B cell (primary cell): Measurements from ENCODE around the gene GAD1. TPM values are rescaled to one million over a fixed set of nuclear protein-coding genes. Genes with fewer than 3 reads are reported as not detected.

ENCODE experiments used
- ATAC-seq: fragments of 200-7000 bp; cut with Tn5 transposase; one replicate; pipeline ENCODE4 v1.10.0; 2021; ENCODE audit warnings: low read depth, mild to moderate bottlenecking, moderate number of reproducible peaks, moderate library complexity
- CTCF ChIA-PET: fragments of 350-600 bp; sonication (Branson Sonifier 250); formaldehyde crosslinking; loops from one replicate; lab custom pipeline; 2021; ENCODE audit warnings: antibody characterized with exemption, inconsistent platforms; lab: Charles Lee
- POLR2A ChIA-PET: fragments of 350-600 bp; sonication (Branson Sonifier 250); formaldehyde crosslinking; loops from one replicate; lab custom pipeline; 2021; ENCODE audit warnings: antibody characterized with exemption; lab: Charles Lee
- DNase-seq: peaks from one replicate; pipeline ENCODE4 v3.0.0; 2013
- H2AFZ ChIP-seq: 2 replicates; pipeline ENCODE4 v1.6.1; 2012; ENCODE audit warnings: mild to moderate bottlenecking, low read depth, low read length; ENCODE audit not compliant: insufficient read depth, poor library complexity, severe bottlenecking
- H3K27ac ChIP-seq, 2 donors: 1 replicate in 1 of 2; 2 replicates in 1 of 2; pipeline ENCODE4 v1.5.1; 2012 to 2013; ENCODE audit warnings: low read length in 2 of 2, mild to moderate bottlenecking in 2 of 2, moderate library complexity in 1 of 2
- H3K27me3 ChIP-seq, 4 experiments: fragments of 200-600 bp in 1 of 4; sonication (generic) in 1 of 4; replicated peaks in 1 of 4; 1 replicate in 2 of 4; 2 replicates in 2 of 4; pipeline versions ENCODE4 v1.6.1 to v1.7.0; 2013 to 2016; ENCODE audit warnings: low read length in 3 of 4, mild to moderate bottlenecking in 2 of 4, mixed read lengths in 1 of 4, moderate library complexity in 1 of 4; ENCODE audit not compliant: insufficient read depth in 4 of 4, control insufficient read depth in 3 of 4; ENCODE audit errors: control extremely low read depth in 1 of 4
- H3K36me3 ChIP-seq, 2 experiments: replicated peaks in 1 of 2; 1 replicate in 1 of 2; 2 replicates in 1 of 2; pipeline versions ENCODE4 v1.6.1 to v1.7.1; 2013; ENCODE audit warnings: low read length in 1 of 2; ENCODE audit not compliant: insufficient read depth in 2 of 2, control insufficient read depth in 1 of 2; ENCODE audit errors: control extremely low read depth in 1 of 2, extremely low read depth in 1 of 2
- H3K4me1 ChIP-seq, 2 donors: fragments of 200-600 bp in 1 of 2; sonication (generic) in 1 of 2; 1 replicate in 1 of 2; 2 replicates in 1 of 2; pipeline versions ENCODE4 v1.5.1 to v1.6.1; 2013 to 2017; ENCODE audit warnings: low read length in 2 of 2; ENCODE audit not compliant: control insufficient read depth in 2 of 2, insufficient read depth in 2 of 2
- H3K4me2 ChIP-seq: replicated peaks from 2 replicates; pipeline ENCODE3; 2012; ENCODE audit warnings: mild to moderate bottlenecking, low read depth, low read length; ENCODE audit not compliant: poor library complexity, severe bottlenecking
- H3K4me3 ChIP-seq, 5 experiments: fragments of 200-600 bp in 1 of 5; sonication (generic) in 1 of 5; 1 replicate in 3 of 5; 2 replicates in 2 of 5; pipeline versions ENCODE4 v1.5.1 to v1.7.0; 2011 to 2016; ENCODE audit warnings: low read length in 4 of 5, mild to moderate bottlenecking in 4 of 5, low read depth in 2 of 5, control low read depth in 1 of 5, moderate library complexity in 1 of 5; ENCODE audit not compliant: insufficient read depth in 1 of 5; ENCODE audit errors: control extremely low read depth in 1 of 5, extremely low read depth in 1 of 5
- H3K79me2 ChIP-seq: fragments of 200-600 bp; sonication (generic); one replicate; pipeline ENCODE4 v1.6.0; 2016; ENCODE audit warnings: low read length; ENCODE audit not compliant: control insufficient read depth, insufficient read depth
- H3K9ac ChIP-seq: fragments of 200-600 bp; sonication (generic); 2 replicates; pipeline ENCODE4 v1.6.1; 2017; ENCODE audit warnings: mild to moderate bottlenecking, low read length, moderate library complexity
- H3K9me3 ChIP-seq, 3 donors: one replicate each; pipeline versions ENCODE4 v1.6.1 to v1.7.1; 2013; ENCODE audit warnings: low read length in 2 of 3; ENCODE audit not compliant: control insufficient read depth in 2 of 3, insufficient read depth in 1 of 3; ENCODE audit errors: control extremely low read depth in 1 of 3
- H4K20me1 ChIP-seq: 2 replicates; pipeline ENCODE4 v1.6.0; 2012; ENCODE audit warnings: mild to moderate bottlenecking, low read length; ENCODE audit not compliant: insufficient read depth, control insufficient read depth, poor library complexity, severe bottlenecking
- H3K27ac Mint-ChIP-seq: one replicate; pipeline ENCODE4 v1.8.0; 2021; ENCODE audit warnings: mixed read lengths
- H3K27me3 Mint-ChIP-seq: one replicate; pipeline ENCODE4 v1.8.0; 2021; ENCODE audit warnings: mixed read lengths
- H3K4me1 Mint-ChIP-seq: one replicate; pipeline ENCODE4 v1.8.0; 2021; ENCODE audit warnings: mixed read lengths
- H3K4me3 Mint-ChIP-seq: one replicate; pipeline ENCODE4 v1.8.0; 2021; ENCODE audit warnings: mixed read lengths
- H3K9me3 Mint-ChIP-seq: one replicate; pipeline ENCODE4 v1.8.0; 2022; ENCODE audit warnings: mixed read lengths; ENCODE audit not compliant: insufficient read depth
- CTCF ChIP-seq: fragments of 200-600 bp; IDR thresholded peaks from one replicate; pipeline ENCODE4 v1.8.0; 2022; ENCODE audit warnings: antibody characterized with exemption, mild to moderate bottlenecking
- EZH2 ChIP-seq: IDR thresholded peaks from 2 replicates; pipeline ENCODE4 v1.6.1; 2012; ENCODE audit warnings: borderline replicate concordance, low read depth, mild to moderate bottlenecking, moderate library complexity, low read length; ENCODE audit not compliant: insufficient read depth, poor library complexity, severe bottlenecking
- WGBS: methylation state at CpG from one replicate; pipeline ENCODE4 v1.1.5; 2013; ENCODE audit warnings: missing lambda C conversion rate; ENCODE audit not compliant: insufficient coverage; 5-methylcytosine and 5-hydroxymethylcytosine counted together
- intact Hi-C: fragments of 100-400 bp; cut with micrococcal nuclease; formaldehyde crosslinking; loops from one replicate; pipeline ENCODE4 v1.10.0; 2022
- polyA plus RNA-seq: library from polyadenylated mRNA; depleted of rRNA; stranded (reverse); fragments of >200 nt; gene quantifications from 2 replicates; pipeline ENCODE4 v1.2.3, GENCODE V29; 2012
- total RNA-seq, 2 donors: library from RNA; stranded (reverse); fragments of 120-200 nt in 1 of 2; gene quantifications; 1 replicate in 1 of 2; 2 replicates in 1 of 2; pipeline versions ENCODE4 v1.2.3 to v1.2.4, GENCODE V29; 2013 to 2022

GAD1 gene
- total and polyA plus RNA-seq, 2 donors (not counting 1 experiment from before 2014, with no cell fraction given), result not detected

GRCh38 chr2:170856066-170856465 lies 39.4 kb downstream of the GAD1 start:
- CTCF ChIA-PET, result no interaction called here
- H3K27ac ChIP-seq, result no peak overlapping the region

More at GRCh38 chr2:170856066-170856465, 39.4 kb downstream of the GAD1 start:
- no peak overlapping the region for H3K4me3 ChIP-seq
- ATAC-seq (no peak), DNase-seq (no peak)
- no peak overlapping the region for H2AFZ ChIP-seq
- Mint-ChIP-seq H3K4me1 (no peaks in the 10 kb centered on the region), H3K9me3 (no peaks in the 10 kb centered on the region), H3K4me3 (no peak overlapping the region), H3K27me3 (peaks cover 10% of the 10 kb centered on the region), H3K27ac (no peak overlapping the region)
- H3K9me3 ChIP-seq, result no peaks in the 10 kb centered on the region
- TF ChIP-seq CTCF (no peak), EZH2 (no peak)
- intact Hi-C loops, result no loop called here
- H3K36me3 ChIP-seq, result no peaks in the 10 kb centered on the region
- no peaks in the 10 kb centered on the region for H3K79me2 ChIP-seq
- H3K4me1 ChIP-seq, result no peaks in the 10 kb centered on the region
- 86% methylated on average over 1 of the region's 1 CpG for WGBS
- H4K20me1 ChIP-seq, result no peaks in the 10 kb centered on the region
- H3K4me2 ChIP-seq, result no peak overlapping the region
- no peak overlapping the region for H3K9ac ChIP-seq
- no peaks in the 10 kb centered on the region for H3K27me3 ChIP-seq
- POLR2A ChIA-PET, result no interaction called here
